AG04449 (cell line): ENCODE results near the gene CERCAM.

Source experiments
- CTCF ChIA-PET: fragments of 350-600 bp; formaldehyde crosslinking; extraction: SDS; loops from one replicate; lab custom pipeline; 2021; ENCODE audit warnings: antibody characterized with exemption; lab: Yijun Ruan, JAX
- POLR2A ChIA-PET: fragments of 400-600, 350-600 bp; formaldehyde crosslinking; extraction: SDS; loops from one replicate; lab custom pipeline; 2020; ENCODE audit warnings: antibody characterized with exemption, inconsistent platforms; lab: Yijun Ruan, JAX
- DNase-seq: peaks from one replicate; pipeline ENCODE4 v3.0.0-alpha.2; 2010; ENCODE audit warnings: low read depth, low spot score
- H3K4me3 ChIP-seq: 2 replicates; pipeline ENCODE4 v1.5.1; 2011; ENCODE audit warnings: low read depth, mild to moderate bottlenecking, control low read depth, low read length
- CTCF ChIP-seq: IDR thresholded peaks from one replicate; pipeline ENCODE4 v1.5.1; 2011; ENCODE audit warnings: mild to moderate bottlenecking, moderate library complexity, low read length, control low read depth, inconsistent platforms; ENCODE audit not compliant: insufficient read depth; ENCODE audit errors: missing control alignments

CERCAM gene

GRCh38 chr9:128405780-128406171 is 14.9 kb upstream of the CERCAM start:
- ChIA-PET CTCF (interaction anchor here (0.8 to 7.5 kb wide), 4 partner anchors 8 to 43 kb away, joined by 3 to 80 read pairs (median 4); partner anchors contain the start of gene CERCAM), POLR2A (interaction anchor here (0.6 kb wide), 1 partner anchor 1332 kb away, joined by 3 read pairs; no protein-coding TSS in a partner anchor)

GRCh38 chr9:128406848-128407391 is 13.7 kb upstream of the CERCAM start:
- DNase-seq: no peak
- TF ChIP-seq CTCF: no peak
- ChIA-PET POLR2A (interaction anchor here (0.8 kb wide), 1 partner anchor 14 kb away, joined by 3 read pairs; the partner anchor contains the start of gene CERCAM), CTCF (interaction anchor here (0.8 to 7.5 kb wide), 9 partner anchors 9 to 169 kb away, joined by 3 to 80 read pairs (median 3); partner anchors contain the start of gene CERCAM)
- no peak overlapping the region for H3K4me3 ChIP-seq

More at GRCh38 chr9:128405780-128406171, 14.9 kb upstream of the CERCAM start:
- no peak for DNase-seq
- no peak for TF ChIP-seq CTCF
- no peak overlapping the region for H3K4me3 ChIP-seq

GRCh38 chr9:128408963-128409431 is 11.7 kb upstream of the CERCAM start:
- CTCF ChIA-PET: interaction anchor here (0.7 to 7.5 kb wide), 6 partner anchors 11 to 113 kb away, joined by 3 to 80 read pairs (median 18); partner anchors contain the start of gene CERCAM
- no peak for TF ChIP-seq CTCF
- DNase-seq: no peak
- H3K4me3 ChIP-seq: no peak overlapping the region
- POLR2A ChIA-PET: no interaction called here

DNA sequence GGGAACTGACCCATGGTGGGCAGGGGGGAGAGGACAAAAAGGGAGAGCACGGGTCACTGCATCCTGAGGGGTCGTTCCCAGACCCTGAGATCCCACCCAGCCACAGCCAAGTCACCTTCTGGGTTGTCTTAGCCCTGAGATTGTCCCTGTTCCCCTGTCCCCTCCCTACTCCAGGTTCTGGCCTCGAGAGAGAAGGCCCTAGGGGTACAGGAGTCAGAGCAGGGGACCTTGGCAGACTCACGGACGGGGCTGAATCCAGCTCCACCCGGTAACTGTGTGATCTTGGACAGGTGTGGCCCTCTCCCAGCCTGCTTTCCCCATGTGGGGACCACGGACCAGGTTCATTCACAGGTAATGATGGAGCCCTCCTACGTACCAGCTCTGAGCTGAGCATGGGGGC is 11.2 kb upstream of the CERCAM start:
- POLR2A ChIA-PET: interaction anchor here (0.8 to 2.0 kb wide), 3 partner anchors 9 to 37 kb away, joined by 3 to 8 read pairs (median 3); partner anchors contain the start of gene CERCAM
- no peak for DNase-seq

GRCh38 chr9:128409978-128410377 is 10.7 kb upstream of the CERCAM start:
- TF ChIP-seq CTCF: peak; percentile 34
- CTCF ChIA-PET: interaction anchor here (0.6 to 7.5 kb wide), 12 partner anchors 9 to 682 kb away, joined by 3 to 80 read pairs (median 4); partner anchors contain the start of gene CERCAM
- DNase-seq: no peak
- H3K4me3 ChIP-seq: no peak overlapping the region
- POLR2A ChIA-PET: interaction anchor here (0.8 to 2.0 kb wide), 3 partner anchors 9 to 38 kb away, joined by 3 to 8 read pairs (median 3); partner anchors contain the start of gene CERCAM

More for the DNA sequence above, 11.2 kb upstream of the CERCAM start:
- H3K4me3 ChIP-seq: no peak overlapping the region
- CTCF ChIA-PET: interaction anchor here (0.6 to 7.5 kb wide), 9 partner anchors 8 to 683 kb away, joined by 3 to 80 read pairs (median 4); partner anchors contain the start of gene CERCAM
- no peak for TF ChIP-seq CTCF
